ENCODE results near the gene ABI3.
A peak's percentile ranks its signal among the peaks of the same experiment; 100 is the strongest.

Gene ABI3

DNA sequence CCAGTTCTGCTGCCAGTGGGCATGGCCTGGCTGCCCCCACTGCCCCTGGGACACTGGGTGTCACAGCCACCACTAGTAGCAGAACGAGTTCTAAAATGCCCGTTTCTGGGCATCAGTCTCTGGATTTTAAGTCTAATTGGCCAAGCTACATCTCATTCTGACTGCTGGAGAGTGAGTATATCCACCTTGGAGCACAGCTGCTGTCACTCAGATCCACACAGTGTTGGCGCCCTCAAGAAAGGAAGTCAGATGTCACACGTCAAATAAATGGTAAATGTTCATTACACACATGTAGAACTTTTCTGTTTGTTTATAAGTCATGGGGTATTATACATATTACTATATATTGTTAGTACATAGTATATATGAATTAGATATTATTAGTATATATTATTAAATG, 19.6 kb upstream of the ABI3 start:
- H3K27ac ChIP-seq (ENCODE audit: insufficient read depth in 1 of 2, low read depth in 1 of 2, low read length in 2 of 2, poor library complexity in 1 of 2, severe bottlenecking in 2 of 2): peak overlapping the region in 1 of 2 experiments; percentile 97
- H3K36me3 ChIP-seq (ENCODE audit: control insufficient read depth in 4 of 4, insufficient read depth in 4 of 4, low read length in 3 of 4): no peaks in the 10 kb centered on the region
- H3K4me3 ChIP-seq (ENCODE audit: control insufficient read depth in 1 of 7, extremely low read depth in 1 of 7, insufficient read depth in 4 of 7, low read depth in 2 of 7, low read length in 6 of 7): peak overlapping the region in 3 of 7 experiments; percentile 10 to 19 (median 11)
- WGBS (ENCODE audit: insufficient coverage): 87% methylated on average over 2 of the region's 4 CpGs
- ChIA-PET POLR2A (interaction anchor here (3.6 kb wide), 1 partner anchor 27 kb away, joined by 14 read pairs; no protein-coding TSS in a partner anchor), CTCF (interaction anchor here (1.3 to 6.2 kb wide), 4 partner anchors 10 to 67 kb away, joined by 3 to 68 read pairs (median 18); no protein-coding TSS in a partner anchor)
- no peaks in the 10 kb centered on the region for H3K27me3 ChIP-seq (replicated peaks in 2 of 5; ENCODE audit: control insufficient read depth in 4 of 5, insufficient read depth in 5 of 5, low read length in 4 of 5)
- peaks cover 0 to 30% (median 25%) of the 10 kb centered on the region in 4 experiments for H3K4me1 ChIP-seq (ENCODE audit: control extremely low read depth in 1 of 4, control insufficient read depth in 4 of 4, insufficient read depth in 4 of 4, low read length in 3 of 4)
- DNase-seq: peak; percentile 3 to 62 (median 50)
- peaks cover 0 to under 1% (median 0%) of the 10 kb centered on the region in 5 experiments for H3K9me3 ChIP-seq (ENCODE audit: control extremely low read depth in 1 of 5, control insufficient read depth in 4 of 5, insufficient read depth in 2 of 5, low read depth in 1 of 5, low read length in 4 of 5)

DNA sequence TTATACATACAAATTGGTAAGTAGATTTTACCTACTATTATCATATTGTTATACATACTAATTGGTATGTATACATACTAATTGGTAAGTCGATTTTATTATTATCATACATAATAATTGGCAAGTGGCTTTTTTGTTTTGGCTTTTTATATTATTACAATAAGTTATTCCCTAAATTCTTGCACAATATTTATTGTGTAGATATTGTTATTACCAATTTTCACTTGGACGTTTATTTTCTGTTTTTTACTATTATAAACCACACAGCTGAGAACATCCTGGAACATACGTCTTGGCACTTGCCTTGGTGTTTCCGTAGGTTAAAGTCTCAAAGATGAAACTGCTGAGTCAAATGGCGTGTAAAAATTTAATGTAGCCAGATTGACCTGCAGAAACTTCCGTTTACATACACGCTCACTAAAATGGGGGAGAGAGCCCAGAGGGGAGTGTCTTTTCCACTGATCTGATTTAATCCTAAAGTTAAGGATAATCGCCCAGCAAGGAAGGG, 19.0 kb upstream of the ABI3 start:
- Histone ChIP-seq H3K27me3 (replicated peaks in 2 of 5; ENCODE audit: control insufficient read depth in 4 of 5, insufficient read depth in 5 of 5, low read length in 4 of 5) (no peaks in the 10 kb centered on the region), H3K4me1 (ENCODE audit: control extremely low read depth in 1 of 4, control insufficient read depth in 4 of 4, insufficient read depth in 4 of 4, low read length in 3 of 4) (peaks cover 0 to 30% (median 25%) of the 10 kb centered on the region in 4 experiments), H3K9me3 (ENCODE audit: control extremely low read depth in 1 of 5, control insufficient read depth in 4 of 5, insufficient read depth in 2 of 5, low read depth in 1 of 5, low read length in 4 of 5) (no peaks in the 10 kb centered on the region), H3K27ac (ENCODE audit: insufficient read depth in 1 of 2, low read depth in 1 of 2, low read length in 2 of 2, poor library complexity in 1 of 2, severe bottlenecking in 2 of 2) (peak overlapping the region; percentile 95 to 97), H3K36me3 (ENCODE audit: control insufficient read depth in 4 of 4, insufficient read depth in 4 of 4, low read length in 3 of 4) (no peaks in the 10 kb centered on the region), H3K4me3 (ENCODE audit: control insufficient read depth in 1 of 7, extremely low read depth in 1 of 7, insufficient read depth in 4 of 7, low read depth in 2 of 7, low read length in 6 of 7) (peak overlapping the region in 6 of 7 experiments; percentile 70 to 86 (median 76))
- WGBS (ENCODE audit: insufficient coverage): 0% methylated on average over 4 of the region's 8 CpGs
- POLR2A ChIA-PET: interaction anchor here (3.6 kb wide), 1 partner anchor 27 kb away, joined by 14 read pairs; no protein-coding TSS in a partner anchor
- peak in 2 of 3 donors; percentile 84 to 89 for DNase-seq
- CTCF ChIA-PET: interaction anchor here (1.2 to 6.2 kb wide), 7 partner anchors 9 to 67 kb away, joined by 3 to 68 read pairs (median 7); no protein-coding TSS in a partner anchor

DNA sequence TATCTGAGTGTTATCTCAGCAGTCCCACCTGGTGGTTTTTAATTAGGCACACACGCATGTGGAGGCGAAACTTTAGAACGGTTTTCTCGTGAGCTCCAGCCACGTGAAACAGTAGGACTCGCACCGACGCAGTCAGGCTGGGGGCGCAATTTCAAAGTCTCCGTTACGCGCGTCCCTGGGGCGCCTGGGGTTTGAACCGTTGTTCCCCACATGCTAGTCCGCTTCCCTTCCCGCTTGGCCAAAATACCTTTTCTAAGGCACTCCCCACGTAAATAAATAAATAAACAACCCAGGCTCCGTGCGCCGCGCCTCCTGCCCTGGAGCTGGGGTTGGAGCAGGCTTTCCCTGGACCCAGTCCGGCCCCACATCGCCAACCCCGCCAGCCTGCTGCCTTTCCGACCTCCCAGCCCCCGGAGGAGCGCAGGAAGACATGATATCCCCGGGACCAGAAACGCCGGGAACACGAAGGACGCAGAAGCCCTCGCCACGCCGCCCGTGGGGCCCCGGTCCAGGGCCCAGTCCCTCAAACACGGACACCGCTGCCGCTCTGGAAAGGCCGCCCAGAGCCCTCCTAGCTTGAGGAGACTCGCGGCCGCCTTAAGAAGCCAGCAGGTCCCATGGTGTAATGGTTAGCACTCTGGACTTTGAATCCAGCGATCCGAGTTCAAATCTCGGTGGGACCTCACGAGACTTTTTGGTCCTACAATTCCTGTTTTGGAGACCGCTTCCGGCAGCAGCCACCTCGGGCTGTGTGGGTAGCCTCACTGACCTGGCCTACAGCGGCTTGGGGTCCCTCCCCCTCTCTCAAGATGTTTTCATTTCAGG, 18.4 kb upstream of the ABI3 start:
- Histone ChIP-seq H3K4me3 (ENCODE audit: control insufficient read depth in 1 of 7, extremely low read depth in 1 of 7, insufficient read depth in 4 of 7, low read depth in 2 of 7, low read length in 6 of 7) (peak overlapping the region; percentile 65 to 86 (median 75)), H3K27me3 (replicated peaks in 2 of 5; ENCODE audit: control insufficient read depth in 4 of 5, insufficient read depth in 5 of 5, low read length in 4 of 5) (no peaks in the 10 kb centered on the region), H3K4me1 (ENCODE audit: control extremely low read depth in 1 of 4, control insufficient read depth in 4 of 4, insufficient read depth in 4 of 4, low read length in 3 of 4) (peaks cover 0 to 30% (median 25%) of the 10 kb centered on the region in 4 experiments), H3K9me3 (ENCODE audit: control extremely low read depth in 1 of 5, control insufficient read depth in 4 of 5, insufficient read depth in 2 of 5, low read depth in 1 of 5, low read length in 4 of 5) (no peaks in the 10 kb centered on the region), H3K36me3 (ENCODE audit: control insufficient read depth in 4 of 4, insufficient read depth in 4 of 4, low read length in 3 of 4) (no peaks in the 10 kb centered on the region), H3K27ac (ENCODE audit: insufficient read depth in 1 of 2, low read depth in 1 of 2, low read length in 2 of 2, poor library complexity in 1 of 2, severe bottlenecking in 2 of 2) (peak overlapping the region; percentile 95 to 97)
- POLR2A ChIA-PET: interaction anchor here (0.6 to 3.6 kb wide), 2 partner anchors 26 to 1162 kb away, joined by 3 to 14 read pairs; no protein-coding TSS in a partner anchor
- DNase-seq: peak; percentile 87 to 94 (median 92)
- CTCF ChIA-PET: interaction anchor here (1.0 to 6.2 kb wide), 8 partner anchors 9 to 68 kb away, joined by 3 to 68 read pairs (median 6); no protein-coding TSS in a partner anchor
- 0% methylated on average over 49 of the region's 53 CpGs for WGBS (ENCODE audit: insufficient coverage)

DNA sequence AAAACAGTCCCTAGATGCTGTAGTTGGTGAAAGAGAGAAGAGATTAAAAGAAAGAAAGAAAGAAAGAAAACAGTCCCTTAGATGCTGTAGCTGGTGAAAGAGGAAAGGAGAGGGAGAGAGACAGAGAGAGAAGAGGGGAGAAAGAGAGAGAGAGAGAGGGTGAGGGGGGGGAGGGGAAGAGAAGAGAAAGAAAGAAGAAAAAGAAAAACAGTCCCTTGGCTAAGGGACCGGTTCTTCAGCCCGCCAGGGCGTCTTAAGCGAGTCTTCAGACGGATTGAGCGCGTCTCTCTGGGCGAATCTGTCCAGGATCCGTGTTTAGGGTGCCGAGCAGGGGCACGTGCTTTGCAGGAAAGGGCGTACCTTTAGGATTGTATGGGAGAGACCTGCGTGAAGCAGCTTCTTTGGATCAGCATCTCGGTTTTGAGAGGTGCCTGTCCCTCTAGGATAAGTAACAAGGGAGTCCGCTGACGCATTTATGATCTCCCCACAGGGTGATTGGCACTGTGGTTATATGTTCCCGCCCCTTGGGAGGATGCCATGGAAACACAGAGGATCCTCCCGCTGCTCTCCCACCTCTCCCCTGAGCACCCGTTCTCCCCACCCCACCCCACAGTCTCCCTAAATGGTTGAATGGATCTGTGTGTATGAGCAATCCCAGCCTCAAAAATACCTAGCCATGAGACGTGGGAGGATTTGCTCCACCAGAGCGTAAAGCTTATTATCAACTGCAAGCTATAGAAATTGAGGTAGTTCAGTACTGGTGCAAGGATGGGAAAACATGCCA, 16.8 kb upstream of the ABI3 start:
- Histone ChIP-seq H3K27ac (ENCODE audit: insufficient read depth in 1 of 2, low read depth in 1 of 2, low read length in 2 of 2, poor library complexity in 1 of 2, severe bottlenecking in 2 of 2) (peak overlapping the region; percentile 95 to 97), H3K4me1 (ENCODE audit: control extremely low read depth in 1 of 4, control insufficient read depth in 4 of 4, insufficient read depth in 4 of 4, low read length in 3 of 4) (peaks cover 0 to 30% (median 25%) of the 10 kb centered on the region in 4 experiments), H3K4me3 (ENCODE audit: control insufficient read depth in 1 of 7, extremely low read depth in 1 of 7, insufficient read depth in 4 of 7, low read depth in 2 of 7, low read length in 6 of 7) (peak overlapping the region; percentile 65 to 86 (median 75)), H3K36me3 (ENCODE audit: control insufficient read depth in 4 of 4, insufficient read depth in 4 of 4, low read length in 3 of 4) (no peaks in the 10 kb centered on the region), H3K27me3 (replicated peaks in 2 of 5; ENCODE audit: control insufficient read depth in 4 of 5, insufficient read depth in 5 of 5, low read length in 4 of 5) (no peaks in the 10 kb centered on the region), H3K9me3 (ENCODE audit: control extremely low read depth in 1 of 5, control insufficient read depth in 4 of 5, insufficient read depth in 2 of 5, low read depth in 1 of 5, low read length in 4 of 5) (no peaks in the 10 kb centered on the region)
- ChIA-PET POLR2A (interaction anchor here (0.8 to 3.6 kb wide), 2 partner anchors 17 to 24 kb away, joined by 4 to 14 read pairs; partner anchors contain the start of genes ABI3 and GNGT2), CTCF (interaction anchor here (0.7 to 6.2 kb wide), 5 partner anchors 9 to 33 kb away, joined by 3 to 68 read pairs (median 4); no protein-coding TSS in a partner anchor)
- WGBS (ENCODE audit: insufficient coverage): under 1% methylated on average over 16 of the region's 21 CpGs
- DNase-seq: peak; percentile 71 to 79 (median 79)

DNA sequence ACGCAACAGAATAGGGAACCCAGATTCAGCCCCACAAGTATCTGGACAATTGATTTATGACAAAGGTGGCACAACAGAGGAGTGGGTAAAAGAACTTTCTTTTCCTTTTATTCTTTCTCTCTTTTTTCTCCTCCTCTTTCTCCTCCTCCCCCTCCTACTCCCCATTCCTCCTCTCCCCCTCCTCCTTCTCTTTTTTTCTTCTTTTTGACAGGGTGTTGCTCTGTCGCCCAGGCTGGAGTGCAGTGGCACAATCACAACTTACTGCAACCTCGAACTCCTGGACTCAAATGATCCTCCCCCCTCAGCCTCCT, 16.3 kb upstream of the ABI3 start:
- POLR2A ChIA-PET: interaction anchor here (3.6 kb wide), 1 partner anchor 24 kb away, joined by 14 read pairs; no protein-coding TSS in a partner anchor
- 17% methylated on average over 1 of the region's 3 CpGs for WGBS (ENCODE audit: insufficient coverage)
- no peak for DNase-seq
- H3K27me3 ChIP-seq (replicated peaks in 2 of 5; ENCODE audit: control insufficient read depth in 4 of 5, insufficient read depth in 5 of 5, low read length in 4 of 5): no peaks in the 10 kb centered on the region
- CTCF ChIA-PET: interaction anchor here (1.1 to 6.2 kb wide), 5 partner anchors 8 to 97 kb away, joined by 3 to 68 read pairs (median 7); no protein-coding TSS in a partner anchor
- H3K4me3 ChIP-seq (ENCODE audit: control insufficient read depth in 1 of 7, extremely low read depth in 1 of 7, insufficient read depth in 4 of 7, low read depth in 2 of 7, low read length in 6 of 7): peak overlapping the region in 3 of 7 experiments; percentile 74 to 86 (median 81)
- no peaks in the 10 kb centered on the region for H3K9me3 ChIP-seq (ENCODE audit: control extremely low read depth in 1 of 5, control insufficient read depth in 4 of 5, insufficient read depth in 2 of 5, low read depth in 1 of 5, low read length in 4 of 5)
- peaks cover 0 to 30% (median 25%) of the 10 kb centered on the region in 4 experiments for H3K4me1 ChIP-seq (ENCODE audit: control extremely low read depth in 1 of 4, control insufficient read depth in 4 of 4, insufficient read depth in 4 of 4, low read length in 3 of 4)
- H3K27ac ChIP-seq (ENCODE audit: insufficient read depth in 1 of 2, low read depth in 1 of 2, low read length in 2 of 2, poor library complexity in 1 of 2, severe bottlenecking in 2 of 2): no peak overlapping the region
- no peaks in the 10 kb centered on the region for H3K36me3 ChIP-seq (ENCODE audit: control insufficient read depth in 4 of 4, insufficient read depth in 4 of 4, low read length in 3 of 4)

DNA sequence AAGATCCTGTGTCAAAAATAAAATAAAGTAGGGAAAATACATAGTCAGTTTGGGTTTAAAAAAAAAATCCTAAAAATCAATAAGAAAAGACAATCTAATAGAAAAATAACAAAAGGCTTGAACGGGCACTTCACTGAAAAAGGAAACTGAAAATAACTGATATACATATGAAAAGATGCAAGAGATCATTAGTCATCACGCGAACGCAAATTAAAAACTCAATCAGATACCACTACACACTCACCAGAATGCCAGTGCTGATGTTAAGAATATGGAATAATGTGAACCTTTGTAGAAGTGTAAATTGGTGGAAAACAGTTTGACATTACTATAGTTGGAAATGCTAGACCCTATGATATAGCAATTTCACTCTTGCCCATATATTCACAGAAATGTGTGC, 14.8 kb upstream of the ABI3 start:
- Histone ChIP-seq H3K4me1 (ENCODE audit: control extremely low read depth in 1 of 4, control insufficient read depth in 4 of 4, insufficient read depth in 4 of 4, low read length in 3 of 4) (peaks cover 0 to 26% (median 21%) of the 10 kb centered on the region in 4 experiments), H3K27me3 (replicated peaks in 2 of 5; ENCODE audit: control insufficient read depth in 4 of 5, insufficient read depth in 5 of 5, low read length in 4 of 5) (no peaks in the 10 kb centered on the region), H3K36me3 (ENCODE audit: control insufficient read depth in 4 of 4, insufficient read depth in 4 of 4, low read length in 3 of 4) (no peaks in the 10 kb centered on the region), H3K4me3 (ENCODE audit: control insufficient read depth in 1 of 7, extremely low read depth in 1 of 7, insufficient read depth in 4 of 7, low read depth in 2 of 7, low read length in 6 of 7) (no peak overlapping the region), H3K9me3 (ENCODE audit: control extremely low read depth in 1 of 5, control insufficient read depth in 4 of 5, insufficient read depth in 2 of 5, low read depth in 1 of 5, low read length in 4 of 5) (no peaks in the 10 kb centered on the region), H3K27ac (ENCODE audit: insufficient read depth in 1 of 2, low read depth in 1 of 2, low read length in 2 of 2, poor library complexity in 1 of 2, severe bottlenecking in 2 of 2) (no peak overlapping the region)
- no peak for DNase-seq
- ChIA-PET POLR2A (no interaction called here), CTCF (interaction anchor here (2.1 to 6.2 kb wide), 3 partner anchors 27 to 95 kb away, joined by 7 to 68 read pairs (median 7); no protein-coding TSS in a partner anchor)
- no CpG with 5 or more reads among the region's 4 CpGs for WGBS (ENCODE audit: insufficient coverage)

Measured in common myeloid progenitor, CD34-positive (primary cell).